Lower leg skin (tissue), 4 donors: Measurements from ENCODE around the gene DNAJB12. TPM values are rescaled to one million over a fixed set of nuclear protein-coding genes. Genes with fewer than 3 reads are reported as not detected.

Experiments
- DNase-seq, 2 donors: peaks; one replicate each; pipeline ENCODE4 v3.0.0-alpha.2; 2019; ENCODE audit warnings: low spot score in 2 of 2
- H3K4me3 ChIP-seq: fragments of 200-600 bp; sonication (generic); 2 replicates; pipeline ENCODE4 v1.5.1; 2017; ENCODE audit warnings: mild to moderate bottlenecking, low read depth; ENCODE audit not compliant: poor library complexity, severe bottlenecking
- CTCF ChIP-seq, 3 donors: fragments of 450-650 bp; IDR thresholded peaks; one replicate each; pipeline ENCODE4 v1.5.1; 2016; ENCODE audit warnings: antibody characterized with exemption in 3 of 3, mild to moderate bottlenecking in 3 of 3, moderate library complexity in 2 of 3
- POLR2A ChIP-seq, 2 donors: fragments of 450-650 bp; IDR thresholded peaks; one replicate each; pipeline ENCODE4 v1.6.1; 2016 to 2017; ENCODE audit warnings: antibody characterized with exemption in 2 of 2, mild to moderate bottlenecking in 1 of 2, moderate library complexity in 1 of 2
- WGBS, 2 donors: methylation state at CpG; one replicate each; pipeline ENCODE4 v1.1.5; 2018; 5-methylcytosine and 5-hydroxymethylcytosine counted together
- intact Hi-C: fragments of 100-400 bp; cut with DNase I; formaldehyde crosslinking; loops from one replicate; pipeline ENCODE4 v1.15.0; 2023; ENCODE audit warnings: low total_unique reads
- total RNA-seq, 4 donors: library from RNA; depleted of rRNA; stranded (reverse); fragments of >200 nt; gene quantifications; one replicate each; pipeline ENCODE4 v1.1.0, GENCODE V29; 2016

DNAJB12 gene
- total RNA-seq, 4 donors from 2014 or later = 32.8 to 54.4 (median 48.1) TPM

GRCh38 chr10:72316748-72317435, 37.8 kb downstream of the DNAJB12 start:
- 74 to 80% methylated on average over 12 of the region's 12 CpGs for WGBS, 2 donors
- intact Hi-C loops = no loop called here
- no peak overlapping the region for H3K4me3 ChIP-seq
- DNase-seq = no peak
- no peak for TF ChIP-seq CTCF (IDR thresholded peaks at IDR 0.05)
- TF ChIP-seq POLR2A (IDR thresholded peaks at IDR 0.05) = no peak

- H3K4me3 ChIP-seq = no peak overlapping the region
- no peak for DNase-seq
- TF ChIP-seq CTCF (IDR thresholded peaks at IDR 0.05) (no peak), POLR2A (IDR thresholded peaks at IDR 0.05) (no peak)
- 68 to 74% methylated on average over 3 of the region's 3 CpGs for WGBS, 2 donors
- intact Hi-C loops = no loop called here
Measured at GRCh38 chr10:72316386-72316700, 38.4 kb downstream of the DNAJB12 start.

GRCh38 chr10:72315611-72316385, 38.9 kb downstream of the DNAJB12 start:
- DNase-seq = no peak
- H3K4me3 ChIP-seq = no peak overlapping the region
- TF ChIP-seq CTCF (IDR thresholded peaks at IDR 0.05) (no peak), POLR2A (IDR thresholded peaks at IDR 0.05) (no peak)
- intact Hi-C loops = no loop called here
- WGBS, 2 donors = 30 to 33% methylated on average over 2 of the region's 2 CpGs

- TF ChIP-seq CTCF (IDR thresholded peaks at IDR 0.05) = no peak
- TF ChIP-seq POLR2A (IDR thresholded peaks at IDR 0.05) = no peak
- no peak overlapping the region for H3K4me3 ChIP-seq
- no peak for DNase-seq
- intact Hi-C loops = no loop called here
- WGBS, 2 donors = 37 to 40% methylated on average over 7 of the region's 7 CpGs
Measured at GRCh38 chr10:72315054-72315453, 39.7 kb downstream of the DNAJB12 start.

GRCh38 chr10:72314263-72314662, 40.5 kb downstream of the DNAJB12 start:
- WGBS, 2 donors = 97% methylated on average over 7 of the region's 7 CpGs
- DNase-seq = no peak
- intact Hi-C loops = no loop called here
- no peak overlapping the region for H3K4me3 ChIP-seq
- TF ChIP-seq POLR2A (IDR thresholded peaks at IDR 0.05) (no peak), CTCF (IDR thresholded peaks at IDR 0.05) (no peak)
